GM12891 (cell line): ENCODE measurements around the gene SSH2.
"Not testable (repeated sequence)": the region's sequence is repeated elsewhere in the genome, so short reads cannot be mapped to it uniquely, and the experiment has no call there.

Source experiments
- DNase-seq: peaks from one replicate; pipeline ENCODE4 v3.0.0; 2011; ENCODE audit warnings: low spot score; ENCODE audit not compliant: insufficient read length
- FAIRE-seq: peaks from 2 replicates; lab custom pipeline; 2011; peaks lifted over from hg19 to GRCh38; lab: Jason Lieb, UNC
- PAX5 ChIP-seq: IDR thresholded peaks from 2 replicates; pipeline ENCODE4 v1.6.1; 2011; ENCODE audit warnings: low read length, moderate library complexity, mild to moderate bottlenecking; ENCODE audit not compliant: insufficient read depth, severe bottlenecking
- POLR2A ChIP-seq: IDR thresholded peaks from 2 replicates; pipeline ENCODE4 v1.6.1; 2011; ENCODE audit warnings: low read depth, low read length, control low read depth
- POLR2AphosphoS5 ChIP-seq: IDR thresholded peaks from 2 replicates; pipeline ENCODE4 v1.6.1; 2011; ENCODE audit warnings: low read depth, low read length, control low read depth
- POU2F2 ChIP-seq: IDR thresholded peaks from 2 replicates; pipeline ENCODE4 v1.6.1; 2011; ENCODE audit warnings: low read depth, mild to moderate bottlenecking, control low read depth, low read length, moderate library complexity
- SPI1 ChIP-seq: IDR thresholded peaks from 2 replicates; pipeline ENCODE4 v1.6.1; 2011; ENCODE audit warnings: low read depth, low read length, control low read depth
- TAF1 ChIP-seq: IDR thresholded peaks from 2 replicates; pipeline ENCODE4 v1.6.1; 2011; ENCODE audit warnings: low read depth, low read length, control low read depth

SSH2 gene

GRCh38 chr17:29880031-29880430, 50.0 kb downstream of the SSH2 start:
- DNase-seq: no peak
- TF ChIP-seq POLR2A (no peak), TAF1 (no peak), PAX5 (no peak), POU2F2 (no peak), SPI1 (no peak), POLR2AphosphoS5 (no peak)
- FAIRE-seq: no peak

- TF ChIP-seq PAX5: no peak
- no peak for FAIRE-seq
- DNase-seq: no peak
These were observed 55.0 kb downstream of the SSH2 start for GRCh38 chr17:29874931-29875596.

DNA sequence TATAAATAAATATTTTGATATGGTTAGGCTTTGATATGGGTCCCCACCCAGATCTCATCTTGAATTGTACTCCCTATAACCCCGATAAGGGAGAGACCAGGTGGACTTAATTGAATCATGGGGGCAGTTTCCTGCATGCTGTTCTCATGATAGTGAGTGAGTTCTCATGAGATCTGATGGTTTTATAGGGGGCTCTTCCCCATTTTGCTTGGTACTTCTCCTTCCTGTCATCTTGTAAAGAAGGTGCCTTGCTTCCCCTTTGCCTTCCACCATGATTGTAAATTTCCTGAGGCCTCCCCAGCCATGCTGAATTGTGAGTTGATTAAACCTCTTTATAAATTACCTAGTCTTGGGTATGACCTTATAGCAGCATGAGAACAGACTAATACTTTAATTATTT, 55.7 kb downstream of the SSH2 start:
- not testable (repeated sequence) for DNase-seq, FAIRE-seq

GRCh38 chr17:29873476-29873875, 56.6 kb downstream of the SSH2 start:
- DNase-seq: no peak
- FAIRE-seq: no peak
- TF ChIP-seq POU2F2: no peak
- no peak for TF ChIP-seq POLR2AphosphoS5
- TF ChIP-seq PAX5: no peak
- TF ChIP-seq POLR2A: no peak
- no peak for TF ChIP-seq TAF1
- no peak for TF ChIP-seq SPI1

DNA sequence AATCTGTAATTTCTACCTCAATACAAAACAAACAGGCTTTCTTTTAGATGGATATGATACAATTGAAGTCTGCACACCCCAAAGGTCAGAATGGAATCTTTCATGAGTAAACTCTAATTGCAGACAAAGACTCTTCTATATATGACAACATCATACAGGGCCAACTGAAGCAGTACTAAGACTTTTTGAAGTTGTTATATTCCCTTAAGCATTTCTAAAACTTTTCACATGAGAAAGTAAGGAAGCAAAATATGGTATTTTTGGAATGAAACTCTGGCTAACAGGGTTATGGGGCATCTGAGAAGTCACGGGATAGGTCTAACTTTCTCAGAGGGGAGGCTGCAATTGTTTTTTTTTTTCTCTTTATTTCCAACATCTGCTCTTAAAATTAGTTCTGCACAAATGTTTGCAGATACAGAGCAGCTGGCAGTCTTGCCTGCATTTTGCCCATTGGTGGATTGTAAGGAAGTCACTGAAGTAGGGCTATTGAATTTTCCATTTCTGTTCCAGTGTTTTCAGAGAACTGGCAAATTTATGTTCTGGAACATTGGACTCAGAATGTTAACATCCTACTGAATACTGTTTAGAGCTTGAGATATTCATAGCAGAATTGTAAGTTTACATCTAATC, 59.1 kb downstream of the SSH2 start:
- TF ChIP-seq POLR2AphosphoS5 (no peak), TAF1 (no peak), POU2F2 (no peak), POLR2A (no peak), PAX5 (no peak), SPI1 (no peak)
- no peak for FAIRE-seq
- no peak for DNase-seq

DNA sequence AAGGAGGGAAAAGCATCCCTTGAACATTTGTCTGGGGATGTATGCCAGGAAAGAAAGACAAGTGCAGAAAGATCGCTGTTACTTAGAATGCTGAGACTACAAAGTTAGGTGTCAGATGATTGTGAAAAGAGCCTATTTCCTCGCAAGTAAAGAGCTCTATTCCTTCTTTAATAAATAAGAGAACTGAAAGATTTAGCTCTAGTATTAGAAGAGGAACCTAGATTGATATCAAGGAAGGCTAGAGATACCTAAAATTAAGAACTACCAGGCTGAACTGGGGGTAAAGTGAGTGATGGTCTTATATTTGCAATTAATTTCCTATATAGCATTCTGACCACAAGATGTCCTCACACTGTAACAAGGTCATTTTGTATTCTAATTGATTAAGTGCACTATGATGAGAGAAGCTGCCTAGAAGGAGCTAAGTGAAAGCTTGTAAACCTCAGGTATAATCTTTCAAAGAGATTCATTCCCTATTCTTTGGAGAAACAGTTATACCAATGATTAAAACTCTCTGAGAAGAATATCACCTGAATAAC, 62.3 kb downstream of the SSH2 start:
- TF ChIP-seq POLR2AphosphoS5 (no peak), TAF1 (no peak), POLR2A (no peak), PAX5 (no peak), SPI1 (no peak), POU2F2 (no peak)
- FAIRE-seq (peak; percentile 70), DNase-seq (no peak)

GRCh38 chr17:29866746-29867404, 63.2 kb downstream of the SSH2 start:
- no peak for FAIRE-seq
- TF ChIP-seq SPI1: no peak
- no peak for TF ChIP-seq POLR2AphosphoS5
- no peak for TF ChIP-seq TAF1
- TF ChIP-seq POU2F2: no peak
- no peak for TF ChIP-seq PAX5
- no peak for DNase-seq

GRCh38 chr17:29864615-29865014, 65.4 kb downstream of the SSH2 start:
- no peak for DNase-seq
- TF ChIP-seq PAX5 (no peak), SPI1 (no peak), POLR2A (no peak), POU2F2 (no peak), TAF1 (no peak), POLR2AphosphoS5 (no peak)
- no peak for FAIRE-seq

- DNase-seq, FAIRE-seq: not testable (repeated sequence)
These were observed 65.9 kb downstream of the SSH2 start for GRCh38 chr17:29864123-29864522.

- TF ChIP-seq PAX5 (no peak), TAF1 (no peak), POLR2AphosphoS5 (no peak), SPI1 (no peak)
- FAIRE-seq (no peak), DNase-seq (no peak)
These were observed 67.1 kb downstream of the SSH2 start for GRCh38 chr17:29862951-29863350.

- TF ChIP-seq POU2F2: no peak
- no peak for TF ChIP-seq TAF1
- no peak for TF ChIP-seq SPI1
- TF ChIP-seq POLR2A: no peak
- TF ChIP-seq PAX5: no peak
- no peak for TF ChIP-seq POLR2AphosphoS5
- FAIRE-seq: no peak
- no peak for DNase-seq
These were observed 67.9 kb downstream of the SSH2 start for GRCh38 chr17:29862127-29862526.

GRCh38 chr17:29859445-29859844, 70.6 kb downstream of the SSH2 start:
- FAIRE-seq, DNase-seq: not testable (repeated sequence)
